NCI-H774 (cell line): ENCODE results near the gene PHF19.

Experiments used
- DNase-seq: peaks from one replicate; lab custom pipeline; 2025; lab: John Stamatoyannopoulos, UW

The PHF19 gene

DNA sequence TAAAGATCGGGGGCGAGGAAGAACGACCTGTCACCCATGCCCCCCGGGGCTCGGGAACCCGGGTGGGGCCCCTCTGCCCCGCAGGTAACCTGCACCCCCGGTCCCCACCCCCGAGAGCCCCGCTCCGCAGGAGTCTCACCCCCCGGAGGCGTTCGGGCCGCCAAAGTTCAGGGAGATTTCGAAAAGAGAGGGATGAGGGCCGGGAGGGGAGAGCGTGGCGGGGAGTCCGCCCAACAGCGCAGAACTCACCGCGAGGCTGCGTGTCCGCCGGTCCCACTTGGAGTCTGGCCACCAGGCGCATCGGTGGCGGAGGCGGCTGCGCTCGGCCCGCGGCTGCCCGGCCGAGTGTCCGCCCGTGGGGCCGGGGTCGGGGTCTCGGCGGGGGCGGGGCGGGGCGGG, at the start of gene PHF19:
PHF19 (minus strand) TSS at position 347 of the 399 bp plus-strand sequence. CDS start 2,447 bp downstream, outside the sequence.
- DNase-seq: no peak

DNA sequence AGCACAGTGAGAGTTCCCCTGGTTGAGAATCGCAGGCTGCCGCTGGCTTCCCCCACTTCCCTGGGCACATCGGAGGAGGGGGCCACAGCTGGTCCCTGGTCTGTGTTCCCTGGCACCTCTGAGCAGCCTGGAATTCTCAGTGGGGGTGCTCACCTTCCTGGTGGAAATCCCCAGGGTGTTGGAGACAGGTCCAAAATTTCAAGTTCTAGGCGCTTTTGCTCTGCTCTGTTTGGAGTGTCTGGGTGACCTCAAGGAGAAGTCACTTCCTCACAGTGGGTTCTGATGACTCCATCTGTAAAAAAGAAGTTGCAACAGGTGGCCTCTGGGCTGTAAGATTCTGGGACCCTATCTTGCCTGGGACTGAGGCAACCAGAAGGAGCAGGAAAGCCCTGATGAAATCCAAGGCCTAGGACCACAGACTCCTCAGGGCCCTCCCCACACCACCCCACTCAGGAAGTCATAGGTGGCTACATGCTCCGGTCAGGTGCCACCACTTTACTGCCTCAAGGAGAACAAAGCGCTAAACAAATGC, 49.5 kb upstream of the PHF19 start, which contains the start of gene TRAF1:
TRAF1 (minus strand) TSS at position 400 of the 532 bp plus-strand sequence. CDS start 721 bp downstream, outside the sequence.
- DNase-seq: no peak

DNA sequence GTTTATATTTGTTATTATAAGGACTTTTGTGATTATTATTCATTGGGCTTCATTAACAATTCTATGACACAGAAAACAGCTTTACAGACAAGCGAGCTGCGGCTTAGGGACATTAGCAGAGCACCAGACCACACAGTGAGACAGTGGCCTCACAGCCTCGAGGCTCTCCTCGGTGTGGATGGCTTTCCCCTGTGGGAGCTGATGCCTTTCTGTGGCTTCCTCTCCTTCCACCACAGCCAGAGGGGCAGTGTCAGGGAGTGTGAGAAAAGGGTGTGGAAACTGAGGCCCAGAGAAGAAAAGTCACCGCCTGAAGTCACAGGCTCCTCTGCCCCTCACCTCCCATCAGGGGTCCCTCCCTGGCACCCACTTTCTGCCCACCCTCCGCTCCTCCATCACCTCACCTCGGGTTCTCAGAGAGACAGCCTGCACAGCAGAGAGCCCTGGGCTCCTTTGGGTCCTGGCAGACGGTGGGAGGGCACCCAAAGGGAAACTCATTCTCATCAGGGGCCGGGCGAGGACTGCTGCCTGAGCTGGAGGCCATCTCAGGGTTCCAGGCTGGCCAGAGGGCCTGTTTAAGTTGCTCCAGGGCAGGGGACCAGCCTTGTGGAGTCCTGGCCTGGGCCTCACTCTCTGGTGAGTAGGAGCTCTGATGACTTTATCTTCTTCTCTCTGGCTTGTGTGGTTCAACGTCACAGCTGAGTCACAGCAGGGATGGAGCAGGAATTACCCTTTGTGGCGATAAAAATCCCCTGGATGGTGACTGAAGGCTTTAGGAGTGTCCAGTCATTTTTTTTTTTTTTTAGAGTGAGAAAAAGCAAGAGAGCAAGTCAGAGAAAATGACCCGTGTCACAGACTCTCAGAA, 48.8 kb upstream of the PHF19 start:
- no peak for DNase-seq

DNA sequence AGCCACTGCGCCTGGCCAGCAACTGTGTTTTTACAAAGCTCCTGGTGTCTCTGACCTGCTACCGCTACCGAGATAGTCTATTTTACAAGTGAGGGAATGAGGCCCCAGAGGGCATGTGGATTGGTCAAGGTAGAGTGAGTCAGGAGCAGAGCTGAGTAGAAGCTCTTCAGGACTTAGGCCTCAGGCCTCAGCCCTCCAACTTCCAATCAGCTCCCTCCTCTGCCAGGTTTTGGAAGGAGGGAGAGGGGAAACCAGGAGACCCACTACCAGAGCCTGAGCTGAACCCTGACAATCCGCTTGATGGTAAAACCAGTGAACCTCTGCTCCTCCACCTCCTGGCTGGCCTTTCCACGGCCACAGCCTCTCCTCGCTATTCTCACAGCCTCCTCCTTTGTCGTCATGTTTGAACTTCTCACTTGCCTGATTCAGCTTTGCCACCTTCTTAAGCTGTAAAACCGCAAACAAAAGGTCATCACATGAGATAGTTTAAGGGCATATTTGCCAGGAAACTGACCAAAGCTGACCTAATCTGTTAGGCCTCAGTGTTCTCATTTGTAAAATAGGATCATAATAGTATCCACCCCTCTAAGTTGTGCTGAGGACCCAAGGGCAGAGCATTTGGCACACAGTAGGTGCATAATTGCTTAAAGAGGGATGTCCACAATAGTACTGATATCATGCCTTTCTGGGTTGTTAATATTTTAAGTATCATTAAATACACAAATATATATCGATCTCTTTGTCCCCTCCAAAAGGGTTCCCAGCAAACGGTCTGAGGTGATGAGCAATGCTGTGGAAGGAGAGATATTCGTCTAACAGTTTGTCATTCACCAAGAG, 47.9 kb upstream of the PHF19 start:
- no peak for DNase-seq

DNA sequence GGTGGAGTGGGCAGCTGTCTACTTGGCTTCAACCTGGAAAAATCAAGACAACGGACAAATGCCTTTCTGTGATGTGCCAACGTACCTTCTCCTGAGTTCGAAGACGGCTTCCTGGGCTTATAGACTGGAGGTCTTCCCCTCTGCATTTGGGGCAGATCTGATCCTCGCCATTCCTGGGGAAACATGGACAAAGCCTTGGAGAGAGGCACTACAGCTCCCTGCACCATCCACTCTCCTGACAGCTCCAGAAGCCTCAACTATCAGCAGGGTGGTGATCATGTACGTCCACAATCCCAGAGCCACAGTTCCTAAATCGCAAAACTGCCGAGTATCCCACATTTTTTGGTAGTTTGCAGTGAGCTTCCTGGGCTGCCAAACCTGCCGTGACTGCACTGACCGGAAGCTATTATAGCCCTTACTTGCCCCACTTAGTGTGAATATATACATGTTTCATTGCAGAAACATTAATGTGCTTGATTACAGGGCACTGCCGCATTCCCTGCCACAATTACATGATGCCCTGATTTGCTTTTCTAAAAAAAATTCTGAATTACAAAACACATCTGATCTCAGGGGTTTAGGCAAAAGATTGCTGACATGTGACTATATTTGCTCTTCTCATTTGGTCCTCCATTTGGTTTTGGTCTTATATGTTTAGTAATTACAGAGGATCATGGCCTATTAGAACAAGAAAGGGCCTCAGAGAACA, 46.8 kb upstream of the PHF19 start:
- no peak for DNase-seq

DNA sequence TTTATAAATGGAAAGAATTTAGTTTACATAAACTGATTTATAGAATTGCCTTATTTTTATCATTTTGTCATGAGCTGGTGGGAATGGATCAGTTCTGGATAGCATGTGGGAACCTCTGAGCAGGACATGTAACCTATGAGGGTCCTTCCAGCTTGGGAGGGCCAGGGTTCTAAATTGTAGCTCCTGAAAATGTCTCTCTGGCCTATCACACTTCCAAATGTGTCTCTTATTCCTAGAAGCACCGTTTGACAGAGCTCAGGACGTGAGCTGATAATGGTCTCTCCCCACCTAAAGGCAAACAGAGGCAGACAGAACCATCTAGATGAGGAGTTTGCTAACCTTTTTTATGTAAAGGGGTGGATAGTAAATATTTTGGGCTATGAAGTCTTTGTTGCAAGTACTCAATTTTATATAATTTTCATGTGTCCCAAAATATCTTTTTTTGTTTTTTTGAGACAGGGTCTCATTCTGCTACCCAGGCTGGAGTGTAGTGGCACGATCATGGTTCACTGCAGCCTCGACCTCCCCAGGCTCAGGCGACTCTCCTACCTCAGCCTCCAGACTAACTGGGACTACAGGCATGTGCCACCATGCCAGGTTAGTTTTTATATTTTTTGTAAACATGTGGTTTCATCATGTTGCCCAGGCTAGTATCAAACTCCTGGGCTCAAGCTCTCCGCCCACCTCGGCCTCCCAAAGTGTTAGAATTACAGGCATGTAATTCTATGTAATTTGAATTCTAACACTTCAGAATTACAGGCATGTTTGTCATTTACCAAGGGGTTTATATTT, 45.6 kb upstream of the PHF19 start:
- no peak for DNase-seq

DNA sequence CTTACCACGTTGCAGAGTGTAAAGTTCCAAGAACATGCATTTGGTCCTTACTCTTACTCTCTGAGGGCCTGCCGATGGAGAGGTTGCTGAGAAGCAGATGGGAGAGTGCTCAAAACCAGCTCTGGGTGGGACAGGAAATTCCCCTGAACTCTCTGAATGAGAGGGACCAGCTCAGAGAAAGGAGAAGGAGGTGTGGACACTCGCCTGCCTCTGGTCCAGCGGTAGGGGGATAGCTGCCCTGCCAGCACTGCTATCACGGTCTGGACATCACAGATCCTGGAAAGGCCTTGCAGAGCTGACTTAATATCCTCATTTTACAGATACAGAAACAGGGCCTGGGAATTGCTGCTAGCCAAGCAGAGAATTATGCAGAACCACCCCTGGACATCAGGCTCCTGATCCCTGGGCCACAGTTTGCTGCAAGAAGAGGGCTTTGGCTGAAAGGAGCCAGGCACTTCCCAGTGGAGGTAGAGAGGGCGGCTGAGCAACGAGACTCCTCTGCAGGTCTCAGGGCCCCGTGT, 44.7 kb upstream of the PHF19 start:
- DNase-seq: no peak

DNA sequence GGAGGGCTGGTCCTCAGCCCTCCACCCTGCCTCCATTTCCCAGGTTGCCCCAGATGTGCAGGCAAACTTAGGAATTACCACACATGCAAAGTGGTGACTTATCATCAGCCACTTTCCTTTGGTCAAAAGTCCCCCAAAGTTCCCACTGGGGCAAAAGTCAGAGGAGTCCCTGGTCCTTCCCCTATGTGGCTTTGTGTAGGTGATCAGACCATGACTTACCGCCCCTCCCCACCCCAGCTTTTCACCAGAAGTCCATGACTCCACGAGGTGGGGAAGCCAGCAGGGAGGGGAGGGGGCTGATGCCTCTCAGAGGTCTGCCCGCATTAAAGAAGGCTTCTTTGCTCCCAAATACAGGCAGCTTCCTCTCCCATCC, 43.8 kb upstream of the PHF19 start:
- no peak for DNase-seq

DNA sequence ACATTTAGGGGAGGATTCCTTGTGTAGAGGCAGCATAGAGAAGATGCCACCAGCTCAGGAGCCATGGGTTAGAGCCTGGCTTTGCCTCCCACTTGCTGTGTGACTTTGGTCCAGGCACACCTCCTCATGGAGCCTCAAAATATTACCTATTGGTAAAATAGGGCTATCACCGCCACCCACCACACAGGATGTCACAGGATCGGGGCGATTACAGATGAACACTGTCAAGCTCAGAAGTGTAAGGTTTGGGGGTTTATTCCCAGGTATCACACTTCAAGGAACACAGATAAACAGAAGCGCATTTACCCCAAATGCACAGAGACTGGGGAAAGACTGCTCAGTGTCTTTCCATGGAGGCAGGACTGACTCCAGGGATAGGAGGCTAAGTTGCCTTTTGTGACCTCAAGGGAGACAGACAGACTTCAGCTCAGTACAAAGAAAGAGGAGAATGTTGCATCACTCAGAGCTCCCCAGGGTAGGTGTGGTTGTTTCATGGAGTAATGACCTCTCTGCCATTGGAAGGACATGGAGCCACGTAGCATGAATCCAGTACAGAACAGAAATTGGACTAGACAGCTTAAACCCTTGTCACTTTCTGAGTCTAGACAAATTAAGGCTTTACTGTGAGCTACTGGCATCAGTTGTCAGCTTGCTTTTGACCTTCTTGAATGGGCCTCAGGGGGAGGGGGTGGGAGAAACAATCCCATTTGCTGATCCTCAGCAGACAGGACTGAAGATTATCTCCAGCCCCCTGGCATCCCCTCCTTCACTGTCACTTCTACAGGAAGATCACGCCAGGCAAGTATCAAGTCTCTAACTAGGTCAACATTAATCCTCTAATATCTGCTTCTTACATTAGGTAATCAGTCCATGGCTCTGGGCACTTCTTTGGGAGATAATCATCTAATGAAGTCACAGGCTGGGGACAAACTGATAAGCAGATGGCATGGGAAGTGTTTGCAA, 43.1 kb upstream of the PHF19 start:
- DNase-seq: no peak

DNA sequence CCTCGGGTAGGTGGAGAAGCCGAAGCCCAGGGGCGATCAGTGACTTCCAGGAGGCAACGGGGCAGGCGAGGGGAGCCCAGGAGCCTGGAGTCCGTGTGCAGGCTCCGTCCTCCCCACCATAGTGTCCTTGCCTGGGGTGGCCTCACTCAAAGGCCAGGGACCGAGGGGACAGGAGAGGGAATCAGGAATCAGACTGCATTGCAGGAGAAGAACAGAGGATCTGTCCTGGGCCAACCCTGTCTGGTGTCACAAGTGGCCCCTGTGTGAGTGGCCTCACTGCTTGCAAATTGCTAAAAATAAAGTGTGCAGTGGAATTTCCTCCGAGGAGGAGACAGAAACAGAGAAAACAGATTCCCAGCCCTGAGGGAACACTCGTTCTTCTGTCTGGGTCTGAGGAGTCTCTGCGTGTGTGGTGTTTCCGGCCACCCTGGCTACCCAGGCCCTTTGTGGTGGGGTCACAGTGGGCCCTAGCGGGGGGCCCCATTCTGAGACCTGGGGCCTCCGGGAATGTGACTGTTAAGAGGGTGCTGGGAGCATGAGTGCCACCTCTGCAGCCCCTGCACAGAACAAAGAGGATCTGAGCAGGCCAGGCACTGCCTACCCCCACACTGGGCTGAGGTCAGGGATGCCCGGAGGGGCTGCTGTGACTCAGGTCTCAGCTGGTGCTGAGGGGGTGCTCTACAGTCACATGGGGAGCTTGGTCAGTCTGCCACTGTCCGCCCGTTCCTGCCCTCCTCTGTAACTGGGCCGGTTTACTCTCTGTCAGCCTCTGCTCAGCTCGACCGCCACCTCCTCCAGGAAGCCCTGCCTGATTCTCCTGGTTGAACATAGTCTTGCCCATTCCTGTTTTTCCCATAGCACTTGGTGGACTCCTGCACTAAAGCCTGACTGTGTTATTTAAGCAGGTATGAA, 42.2 kb upstream of the PHF19 start:
- no peak for DNase-seq

DNA sequence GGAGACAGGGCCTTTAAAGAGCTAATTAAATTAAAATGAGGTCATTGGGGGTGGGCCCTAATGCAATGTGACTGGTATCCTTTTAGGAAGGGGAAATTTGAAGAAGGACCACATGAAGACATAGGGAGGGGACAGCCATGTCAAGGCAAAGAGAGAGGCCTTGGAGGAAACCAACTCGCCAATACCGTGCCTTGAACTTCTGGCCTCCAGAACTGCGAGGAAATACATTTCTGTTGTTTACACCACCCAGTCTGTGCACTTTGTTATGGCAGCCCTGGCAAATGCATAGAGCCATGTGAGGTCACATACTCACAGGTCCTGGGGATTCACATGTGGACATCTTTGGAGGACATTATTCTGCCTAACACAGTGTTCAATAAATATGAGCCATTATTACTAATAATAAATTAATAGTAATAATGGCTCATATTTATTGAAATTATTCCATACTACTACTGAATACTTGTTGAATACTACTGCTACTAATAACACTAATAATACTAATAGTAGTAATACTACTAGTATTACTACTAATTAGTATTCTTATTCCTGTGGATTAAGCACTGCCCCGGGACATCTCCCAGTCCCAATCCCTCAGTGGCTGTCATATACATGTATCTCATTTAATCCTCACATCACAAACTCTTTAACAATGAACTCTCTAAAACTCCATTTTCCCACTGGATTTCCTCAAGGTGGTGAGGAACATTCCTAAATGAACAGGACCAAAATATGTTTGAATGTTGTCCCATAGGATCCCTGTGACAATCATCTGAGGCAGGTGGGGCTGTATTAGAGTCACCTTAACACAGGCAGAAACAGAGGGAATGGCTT, 41.2 kb upstream of the PHF19 start:
- DNase-seq: no peak

DNA sequence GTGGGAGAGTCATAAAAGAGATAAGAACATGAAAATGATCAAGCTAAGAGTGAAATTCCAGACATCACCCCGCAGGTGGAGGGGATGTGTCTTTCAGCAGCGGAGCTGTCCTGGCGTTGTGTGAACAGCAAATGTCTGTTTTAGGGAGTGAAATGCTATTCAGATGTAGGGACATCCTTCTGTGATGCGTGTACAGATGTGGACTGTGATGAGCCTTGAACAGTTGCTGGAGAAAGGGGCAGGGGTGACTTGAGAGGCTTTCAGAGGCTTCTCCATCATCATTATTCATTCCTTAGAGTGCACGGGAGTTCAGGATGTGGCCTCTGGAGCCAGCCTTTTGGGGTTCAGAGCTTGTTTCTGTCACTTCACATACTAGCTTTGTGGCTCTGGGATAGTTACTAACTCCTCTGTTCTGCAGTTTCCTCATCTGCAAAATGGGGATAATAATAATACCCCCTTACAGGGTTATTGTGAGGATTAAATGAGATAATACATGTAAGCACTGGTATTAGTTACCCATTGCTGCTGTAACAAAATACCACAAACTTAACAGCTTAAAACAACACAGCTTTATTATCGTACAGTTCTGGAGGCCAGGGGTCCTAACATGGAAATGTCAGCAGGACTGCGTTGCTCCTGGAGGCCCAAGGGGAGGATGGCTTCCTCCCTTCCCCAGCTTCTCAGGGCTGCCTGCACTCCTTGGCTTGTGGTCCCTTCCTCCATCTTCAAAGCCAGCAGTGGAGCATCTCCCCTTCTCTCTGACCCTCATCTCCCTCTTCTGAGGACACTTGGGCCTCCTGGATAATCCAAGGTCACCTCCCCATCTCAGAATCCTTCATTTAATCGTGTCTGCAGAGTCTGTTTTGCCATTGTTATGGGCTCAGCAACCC, 40.2 kb upstream of the PHF19 start:
- no peak for DNase-seq

DNA sequence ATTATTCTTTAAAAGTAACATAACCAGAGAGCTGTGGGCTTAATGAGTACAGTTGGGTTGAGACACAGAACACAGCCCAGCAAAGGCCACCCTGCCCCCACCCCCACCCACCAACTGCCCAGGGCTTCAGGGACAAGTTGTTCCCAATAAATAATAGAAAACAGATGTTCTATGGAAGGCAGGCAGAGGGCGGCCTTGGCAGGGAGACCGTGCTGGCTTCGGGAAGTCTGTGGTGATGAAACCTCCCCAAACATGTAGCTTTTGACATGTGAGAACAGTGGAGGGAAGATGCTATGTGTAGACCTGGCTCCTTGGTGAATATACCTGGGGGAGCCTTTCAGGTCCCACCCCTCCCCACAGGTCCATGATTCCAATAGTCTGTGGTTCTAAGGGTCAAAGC, 39.6 kb upstream of the PHF19 start:
- DNase-seq: no peak

DNA sequence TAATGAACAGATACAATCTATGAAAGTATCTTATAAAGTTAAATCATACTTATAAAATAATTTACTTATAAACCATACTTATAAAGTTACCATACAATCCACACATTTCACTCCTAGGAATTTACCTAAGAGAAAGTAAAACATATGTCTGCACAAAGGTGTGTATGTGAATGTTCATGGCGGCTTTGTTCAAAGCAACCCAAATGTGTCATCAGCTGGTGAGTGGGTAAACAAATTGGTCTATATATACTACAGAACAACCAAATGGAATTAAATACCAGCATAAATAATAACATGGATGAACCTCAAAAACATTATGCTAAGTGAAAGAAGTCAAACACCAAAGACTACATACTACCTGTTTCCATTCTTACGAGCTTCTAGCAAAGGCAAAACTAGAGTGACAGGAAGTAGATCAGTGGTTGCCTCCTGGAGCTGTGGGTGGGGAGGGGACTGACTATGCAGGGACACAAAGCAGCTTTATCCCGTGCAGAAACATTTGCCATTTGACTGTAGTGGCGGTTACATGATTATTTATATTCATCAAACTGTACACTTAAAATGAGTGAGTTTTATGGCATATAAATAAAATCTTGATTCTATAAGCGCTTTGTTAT, 39.0 kb upstream of the PHF19 start:
- no peak for DNase-seq

DNA sequence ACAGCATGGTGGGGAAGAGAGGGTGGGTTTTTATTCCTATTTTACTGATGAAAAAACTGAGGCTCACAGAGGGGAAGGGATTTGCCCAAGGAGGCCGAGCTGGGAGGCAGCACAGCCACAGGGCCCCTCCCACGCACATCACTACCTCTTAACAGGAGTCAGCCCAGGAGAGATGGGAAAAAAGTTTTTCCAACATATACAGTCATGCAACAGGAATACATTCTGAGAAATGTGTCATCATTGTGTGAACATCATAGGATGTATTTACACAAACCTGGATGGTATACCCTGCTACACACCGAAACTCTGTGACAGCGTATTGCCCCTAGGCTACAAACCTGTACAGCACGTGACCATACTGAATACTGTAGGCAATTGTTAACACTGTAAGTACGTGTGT, 38.0 kb upstream of the PHF19 start:
- no peak for DNase-seq

DNA sequence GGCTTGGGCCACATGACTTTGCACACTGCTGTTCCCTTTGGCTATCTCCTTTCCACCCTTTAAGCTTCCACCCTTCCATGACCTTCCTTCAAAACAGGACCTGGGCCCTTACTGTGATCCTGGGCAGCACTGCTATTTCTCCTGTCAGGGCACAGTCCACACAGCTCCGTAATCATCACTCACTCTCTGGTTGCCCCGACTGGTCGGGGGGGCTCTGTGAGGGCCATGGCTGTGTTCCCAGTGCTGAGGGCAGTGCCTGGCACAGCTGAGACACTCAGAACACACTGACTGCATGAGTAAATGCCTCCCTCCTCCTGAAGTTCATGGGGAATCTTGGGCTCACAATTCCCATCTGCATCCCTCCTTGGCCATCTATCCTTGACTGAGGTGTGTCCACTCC, 37.4 kb upstream of the PHF19 start:
- no peak for DNase-seq
